NCI-H460 (cell line): ENCODE measurements around the gene PAPOLG. TPM values are rescaled to one million over a fixed set of nuclear protein-coding genes. Genes with fewer than 3 reads are reported as not detected.

Experiments
- small RNA-seq, 2 experiments: library from RNA; depleted of rRNA; stranded (forward); fragments of <200 nt; gene quantifications; one replicate each; pipeline ENCODE3, GENCODE V24; 2014
- total RNA-seq: library from RNA; depleted of rRNA; stranded (reverse); fragments of >200 nt; shearing (Covaris generic); gene quantifications from 2 replicates; pipeline ENCODE4 v1.2.3, GENCODE V29; 2014; rRNA removed

The PAPOLG gene
- total RNA-seq, 1 experiment from 2014 or later = 29.0 TPM

Small RNA genes lying within 50 kb of the gene (small RNA-seq; reads per million reads assigned to genes)
- gene RN7SL632P (0 to 0.06 reads per million in 2 experiments), gene RNU6-612P (0 reads per million in 2 experiments)

Other genes with a start within 250 kb of the PAPOLG start
- 0.84 and 2.1 TPM in 2 replicates for gene BCL11A, start 202.6 kb upstream of the PAPOLG start, total RNA-seq
- 7.3 and 7.5 TPM in 2 replicates for gene REL, start 125.3 kb downstream of the PAPOLG start, total RNA-seq